HG03521 (cell line): ENCODE results near the gene RABGAP1L.
A peak's percentile ranks its signal among the peaks of the same experiment; 100 is the strongest.

Experiments used
- ATAC-seq: cut with Tn5 transposase; IDR thresholded peaks from one replicate; pipeline ENCODE4 v1.9.1; 2021; ENCODE audit warnings: mild to moderate bottlenecking, moderate library complexity; ENCODE audit not compliant: unreplicated experiment

Gene RABGAP1L

DNA sequence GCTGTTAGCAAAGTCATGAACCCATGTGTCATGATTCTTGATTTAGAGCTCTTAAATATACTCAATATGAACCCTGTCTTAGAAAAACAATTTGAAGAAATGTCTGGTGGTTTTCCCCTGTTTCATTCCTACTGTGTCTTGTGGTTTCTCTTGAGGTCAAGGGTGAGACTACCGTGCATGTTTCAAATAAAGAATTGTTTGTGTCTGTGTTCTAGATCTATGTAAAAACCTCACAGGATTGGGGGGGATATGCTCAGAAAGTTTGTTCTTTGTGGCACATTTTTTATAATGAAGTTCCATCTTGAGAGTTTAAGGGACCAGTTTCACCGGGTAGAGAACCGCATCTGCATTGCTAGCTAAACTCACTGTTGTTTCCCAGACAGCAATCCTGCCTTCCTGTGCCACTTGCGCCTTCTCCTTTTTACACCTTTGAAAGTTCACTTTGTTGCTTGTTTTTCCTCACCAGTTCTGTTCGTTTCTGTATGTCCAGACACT, 809.5 kb downstream of the RABGAP1L start:
- peak; percentile 55 for ATAC-seq

- ATAC-seq, result no peak
These were observed 810.7 kb downstream of the RABGAP1L start for GRCh38 chr1:174969977-174970376.

GRCh38 chr1:174971466-174971865, 812.1 kb downstream of the RABGAP1L start:
- no peak for ATAC-seq

- no peak for ATAC-seq
These were observed 812.6 kb downstream of the RABGAP1L start for GRCh38 chr1:174971902-174972301.

- no peak for ATAC-seq
These were observed 815.4 kb downstream of the RABGAP1L start for GRCh38 chr1:174974711-174975119.

DNA sequence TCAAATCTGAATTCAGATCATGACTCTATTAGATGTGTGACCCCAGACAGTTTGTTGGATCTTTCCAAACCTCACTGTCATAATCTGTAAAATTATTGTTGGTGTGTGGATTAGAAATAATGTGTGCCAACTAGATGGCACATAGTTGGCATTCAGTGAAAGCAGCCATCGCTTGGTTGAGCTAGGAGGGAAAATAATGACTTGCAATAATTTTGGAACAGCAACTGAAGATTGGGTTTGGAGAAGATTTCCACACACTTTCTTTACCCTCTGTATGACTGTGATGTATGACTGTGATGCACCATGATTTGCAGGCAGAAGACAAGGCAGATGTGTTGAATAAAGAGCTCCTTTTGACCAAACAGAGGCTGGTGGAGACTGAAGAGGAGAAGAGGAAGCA, 816.4 kb downstream of the RABGAP1L start:
- ATAC-seq, result no peak

DNA sequence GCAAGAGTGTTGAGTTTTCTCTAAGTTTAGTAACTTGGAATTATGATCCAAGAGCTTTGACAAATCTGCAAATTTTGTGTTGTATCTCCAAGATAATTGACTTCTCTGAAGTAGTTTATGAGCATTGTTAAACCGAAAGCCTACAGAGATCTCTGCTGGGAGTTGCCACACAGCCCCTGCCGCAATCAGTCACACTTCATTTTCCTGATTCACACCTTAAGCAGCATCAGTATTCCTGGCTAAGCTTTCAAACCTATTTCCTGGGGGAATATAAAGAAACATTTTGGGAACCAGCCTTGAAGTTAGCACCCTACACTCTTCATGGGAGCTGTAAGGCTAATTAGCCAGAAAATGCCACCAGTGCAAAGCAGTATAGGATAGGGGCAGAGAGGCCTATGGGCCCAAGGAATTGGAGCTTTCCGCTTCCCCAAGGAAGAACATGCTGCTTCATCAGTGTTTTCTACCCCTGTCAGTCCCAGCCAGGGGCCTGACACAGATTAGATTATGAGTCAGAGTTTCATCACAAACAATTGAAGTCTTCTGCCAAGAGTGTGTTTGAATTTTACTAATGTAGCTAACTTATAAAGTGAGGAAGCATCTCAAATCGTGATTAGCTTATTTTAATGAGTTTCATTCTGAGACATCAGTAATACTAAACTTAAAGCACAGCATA, 817.3 kb downstream of the RABGAP1L start:
- no peak for ATAC-seq

GRCh38 chr1:174982971-174983689, 823.8 kb downstream of the RABGAP1L start:
- ATAC-seq, result no peak

GRCh38 chr1:174984952-174985351, 825.6 kb downstream of the RABGAP1L start:
- ATAC-seq, result no peak

- no peak for ATAC-seq
These were observed 829.2 kb downstream of the RABGAP1L start for GRCh38 chr1:174988539-174988938.

DNA sequence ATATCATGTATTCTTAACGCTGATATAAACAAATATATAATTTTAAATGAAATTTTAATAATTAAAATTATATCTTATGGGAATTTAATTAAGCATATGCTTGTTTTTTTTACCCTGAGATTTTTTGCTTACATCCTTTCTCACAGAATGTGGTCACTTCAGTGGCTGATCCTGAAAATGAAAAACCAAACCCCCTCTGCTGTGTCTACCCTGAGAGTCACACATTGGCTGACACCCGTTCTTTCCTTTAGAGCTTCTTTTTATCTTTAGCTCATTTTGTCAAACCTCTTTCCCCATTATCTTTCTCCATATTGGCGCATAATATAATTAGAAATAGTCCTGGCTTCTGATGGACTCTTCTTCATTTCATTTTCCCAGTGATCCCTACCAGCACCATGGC, 829.7 kb downstream of the RABGAP1L start:
- peak; percentile 47 for ATAC-seq

GRCh38 chr1:174989536-174990220, 830.4 kb downstream of the RABGAP1L start:
- ATAC-seq, result no peak

GRCh38 chr1:174990382-174990999, 831.2 kb downstream of the RABGAP1L start:
- ATAC-seq, result no peak

GRCh38 chr1:174991473-174991872, 832.2 kb downstream of the RABGAP1L start:
- no peak for ATAC-seq

DNA sequence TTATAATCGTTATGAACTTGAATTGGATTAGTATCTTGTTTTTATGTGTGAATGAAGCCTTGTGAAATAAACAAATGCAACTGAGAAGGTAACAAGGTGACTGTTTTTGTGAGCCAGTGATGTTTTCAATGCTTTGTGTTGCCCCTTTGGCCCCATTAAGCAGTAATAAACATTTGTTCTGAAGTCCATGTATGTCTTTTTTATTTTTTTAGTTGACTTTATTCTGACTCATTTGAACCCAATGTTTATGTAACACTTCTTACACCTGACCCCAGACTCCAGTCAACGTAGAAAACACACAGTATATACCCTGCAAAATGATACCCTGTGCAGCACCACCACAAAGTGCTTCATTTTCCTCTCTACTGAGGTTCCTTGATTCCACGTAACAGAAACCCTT, 835.8 kb downstream of the RABGAP1L start:
- ATAC-seq, result no peak

- no peak for ATAC-seq
These were observed 836.6 kb downstream of the RABGAP1L start for GRCh38 chr1:174995916-174996315.

DNA sequence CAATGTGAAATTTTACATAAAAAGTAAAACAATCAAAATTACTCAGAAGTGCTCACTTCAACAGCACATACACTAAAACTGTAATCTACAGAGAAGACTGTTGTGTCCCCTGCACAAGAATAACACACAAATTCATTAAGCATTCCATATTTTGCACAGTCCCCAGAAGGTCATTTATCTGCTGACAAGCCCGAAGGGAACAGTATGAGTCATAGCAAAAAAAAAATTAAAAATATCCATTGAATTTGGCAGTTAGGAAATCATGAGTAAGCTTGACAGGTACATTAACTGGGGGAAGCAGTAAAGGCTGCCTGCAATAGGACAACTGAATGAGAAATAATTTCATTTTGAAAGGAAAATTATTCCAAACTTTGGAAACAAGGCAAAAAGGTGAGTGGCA, 837.2 kb downstream of the RABGAP1L start:
- no peak for ATAC-seq

DNA sequence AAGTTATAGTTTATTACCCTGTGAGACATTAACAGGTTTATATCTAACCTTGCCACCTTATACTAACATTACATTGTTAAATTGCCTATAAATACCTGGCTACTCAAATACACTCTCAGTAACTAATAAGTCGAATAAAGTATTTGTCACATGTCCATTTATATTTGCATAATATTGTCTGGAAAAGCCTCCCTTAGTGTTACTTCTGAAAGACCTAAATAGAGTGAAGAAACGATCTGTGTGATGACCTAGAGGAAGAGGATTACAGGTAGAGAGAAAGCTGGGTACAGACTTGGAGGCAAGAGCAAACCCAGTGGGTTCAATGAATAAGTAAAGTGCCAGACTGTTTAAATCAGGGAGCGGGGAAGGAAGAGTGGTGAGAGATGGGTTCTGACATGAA, 837.7 kb downstream of the RABGAP1L start:
- ATAC-seq, result no peak

- ATAC-seq, result no peak
These were observed 839.4 kb downstream of the RABGAP1L start for GRCh38 chr1:174998569-174999215.

DNA sequence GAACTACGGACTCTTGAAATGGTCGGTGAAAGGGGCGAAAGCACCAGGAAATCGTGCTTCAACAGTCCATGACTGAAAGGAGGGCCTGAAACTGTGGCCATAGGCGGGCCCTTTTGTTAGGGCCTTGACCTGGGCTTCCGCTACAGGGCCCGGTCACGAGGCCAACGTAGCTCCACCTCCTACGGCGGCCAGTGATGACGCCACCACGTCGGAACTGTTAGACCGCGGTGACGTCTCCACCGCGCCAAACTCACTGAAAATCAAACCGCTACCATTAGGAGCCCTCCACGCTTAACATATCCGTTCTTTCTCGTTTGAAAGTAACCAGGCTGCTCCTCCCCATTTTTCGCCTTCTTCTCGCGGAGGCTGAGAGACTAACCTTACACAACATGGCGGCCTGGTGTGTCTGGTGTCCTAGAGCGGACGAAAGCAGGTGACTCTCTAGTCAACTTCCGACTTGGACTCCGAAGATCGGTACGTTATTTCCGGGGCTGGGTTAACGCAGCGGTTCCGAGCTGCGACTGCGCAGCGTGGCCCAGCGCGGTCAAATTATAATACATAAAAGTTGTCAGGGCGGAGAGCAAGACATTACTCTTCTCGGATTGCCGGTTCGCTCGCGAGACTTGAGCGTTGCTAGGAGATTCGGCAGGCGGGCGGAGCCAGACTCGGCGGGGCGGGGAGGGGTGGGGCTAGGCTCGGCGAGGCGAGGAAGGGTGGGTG, 840.1 kb downstream of the RABGAP1L start:
- ATAC-seq, result peak; percentile 74
